ENCODE measurements around the gene SALL4.
"Not testable (repeated sequence)": the region's sequence is repeated elsewhere in the genome, so short reads cannot be mapped to it uniquely, and the experiment has no call there.

SALL4 gene

DNA sequence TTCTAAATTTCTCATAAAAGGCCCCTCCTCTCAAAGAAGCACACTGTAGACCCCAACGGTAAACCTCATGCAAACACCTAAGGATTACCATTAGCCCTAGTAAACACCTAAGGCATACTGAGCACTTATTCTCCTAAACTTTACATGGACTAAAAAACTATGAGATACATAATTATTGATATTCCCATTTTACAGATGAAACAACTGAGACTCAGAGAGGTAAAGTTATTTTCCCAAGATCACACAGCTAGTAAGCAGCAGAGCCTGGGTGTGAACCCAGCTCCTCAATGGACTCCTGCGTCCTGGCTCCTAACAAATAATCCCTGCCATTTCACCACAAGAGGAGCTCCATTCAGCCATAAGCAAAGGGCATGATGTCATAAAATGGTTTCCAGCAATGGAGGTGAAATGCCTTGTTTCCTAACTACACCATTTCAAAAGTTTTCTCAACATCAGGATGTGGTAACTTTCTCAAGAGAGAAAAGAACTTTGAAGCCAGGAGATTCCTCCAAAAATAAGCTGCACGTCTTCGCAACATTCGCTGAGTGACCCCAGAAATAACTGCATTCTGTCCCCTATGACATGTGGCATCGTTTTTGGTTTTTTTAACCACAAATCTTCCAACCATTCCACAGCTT lies 38.2 kb downstream of the SALL4 start:
- DNase-seq (ENCODE audit: low spot score): no peak

DNA sequence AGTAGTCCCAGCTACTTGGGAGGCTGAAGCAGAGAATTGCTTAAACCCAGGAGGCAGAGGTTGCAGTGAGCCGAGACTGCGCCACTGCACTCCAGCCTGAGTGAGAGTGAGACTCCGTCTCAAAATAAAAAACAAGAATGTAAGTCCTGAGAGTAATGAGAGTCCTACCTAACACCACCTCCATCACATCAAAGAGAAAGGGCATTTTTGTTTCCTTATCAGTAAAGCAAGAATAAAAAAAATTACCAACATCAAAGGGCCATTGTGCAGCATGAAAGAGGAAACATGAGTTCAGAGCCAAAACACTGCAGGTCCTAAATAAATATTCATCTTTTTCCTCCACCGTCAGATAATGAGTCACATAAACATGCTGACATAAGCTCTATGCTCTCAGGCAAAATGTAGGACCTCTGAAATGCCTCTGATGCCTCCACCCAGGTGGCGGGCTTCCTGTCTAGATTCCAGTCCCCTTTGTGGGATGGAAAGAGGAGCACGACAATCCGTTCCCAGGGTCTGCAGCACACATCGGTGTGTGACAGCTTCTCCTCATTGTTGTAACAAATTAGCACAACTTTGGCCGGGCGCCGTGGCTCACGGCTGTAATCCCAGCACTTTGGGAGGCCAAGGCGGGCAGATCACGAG lies 41.3 kb downstream of the SALL4 start:
- no peak for DNase-seq (ENCODE audit: low spot score)

DNA sequence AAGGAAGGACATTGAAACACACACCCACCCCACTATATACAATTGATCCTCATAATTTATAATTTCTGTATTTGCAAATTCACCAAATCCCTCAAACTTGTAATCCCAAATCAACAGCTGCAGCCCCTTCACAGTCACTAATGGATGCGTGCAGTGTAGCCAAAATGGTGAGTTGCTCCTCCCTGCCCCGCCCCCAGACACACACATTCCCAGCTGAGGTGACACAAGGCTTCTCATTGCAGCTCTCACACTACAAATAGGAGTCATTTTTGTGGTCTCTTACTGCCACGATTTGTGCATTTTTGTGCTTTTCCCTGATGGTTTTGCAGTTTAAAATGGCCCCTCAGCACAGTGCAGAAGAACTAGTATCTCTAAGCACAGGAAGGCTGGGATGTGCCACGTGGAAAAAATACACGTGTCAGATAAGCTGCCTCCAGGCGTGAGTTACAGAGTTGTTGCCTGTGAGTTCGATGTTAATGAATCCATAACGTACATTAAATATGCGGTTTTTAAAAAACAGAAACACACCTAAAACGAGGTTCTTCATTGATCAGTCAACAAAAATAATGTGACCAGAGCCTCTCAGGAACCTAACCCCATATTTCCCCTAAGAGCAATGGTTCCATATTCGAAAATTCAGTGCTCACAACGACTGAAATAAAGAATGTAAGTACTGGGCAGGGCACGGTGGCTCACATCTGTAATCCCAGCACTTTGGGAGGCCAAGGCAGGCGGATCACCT lies 42.4 kb downstream of the SALL4 start:
- no peak for DNase-seq (ENCODE audit: low spot score)

DNA sequence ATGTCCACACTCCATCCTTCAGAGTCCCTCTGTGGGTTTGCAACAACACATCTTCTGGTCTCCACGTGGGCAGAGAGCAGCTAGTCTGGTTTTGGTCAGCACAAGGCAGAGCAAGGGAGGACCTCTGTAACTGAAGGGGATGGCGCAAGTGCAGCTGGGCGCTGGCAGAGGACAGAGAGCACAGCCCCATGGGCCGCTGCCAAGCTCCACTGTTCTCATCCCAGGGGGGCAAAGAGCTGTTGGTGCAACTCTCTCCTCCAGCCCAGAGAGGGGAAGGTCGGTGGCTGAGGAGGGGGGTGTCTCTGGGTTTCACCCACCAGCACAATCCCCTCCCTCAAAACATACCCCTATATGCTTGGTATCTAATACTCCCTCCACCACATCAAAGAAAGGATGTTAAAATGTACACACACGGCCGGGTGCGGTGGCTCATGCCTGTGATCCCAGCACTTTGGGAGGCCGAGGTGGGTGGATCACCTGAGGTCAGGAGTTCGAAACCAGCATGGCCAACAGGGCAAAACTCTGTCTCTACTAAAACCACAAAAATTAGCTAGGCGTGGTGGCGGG lies 43.3 kb downstream of the SALL4 start:
- DNase-seq (ENCODE audit: low spot score): no peak

DNA sequence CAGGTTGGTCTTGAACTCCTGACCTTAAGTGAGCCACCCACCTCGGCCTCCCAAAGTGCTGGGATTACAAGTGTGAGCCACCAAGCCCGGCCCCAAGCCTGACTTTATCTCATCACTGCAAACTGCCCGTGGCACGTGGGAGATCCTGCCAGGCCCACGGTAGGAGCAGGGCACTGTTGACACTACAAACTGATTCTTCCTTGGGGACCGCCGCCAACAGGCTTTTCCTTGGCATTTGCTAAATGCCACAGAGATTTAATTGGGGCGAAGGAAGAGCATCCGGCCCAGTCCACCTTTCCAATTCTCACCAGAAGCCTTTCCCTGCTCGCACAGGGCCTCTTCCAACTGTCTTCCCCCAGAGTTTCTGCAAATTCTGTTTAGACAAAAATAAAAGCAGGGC lies 45.1 kb downstream of the SALL4 start:
- no peak for DNase-seq (ENCODE audit: low spot score)

DNA sequence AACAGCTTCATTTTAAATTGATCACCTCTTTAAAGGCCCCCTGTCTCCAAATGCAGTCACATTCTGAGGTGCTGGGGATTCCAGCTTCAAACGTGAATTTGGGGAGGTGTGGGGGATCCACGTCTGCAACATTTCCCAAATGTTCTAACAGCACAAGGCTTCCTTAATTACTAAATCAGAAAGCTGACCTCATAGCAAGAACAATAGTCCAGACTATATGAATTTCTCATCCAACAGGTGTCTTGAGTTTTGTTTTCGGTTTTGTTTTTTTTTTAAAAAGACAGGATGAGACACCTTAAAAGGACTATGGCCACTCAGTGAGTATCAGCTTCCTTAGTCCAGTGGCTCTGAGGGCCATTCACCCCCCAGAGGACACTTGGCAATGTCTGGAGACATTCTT lies 45.7 kb downstream of the SALL4 start:
- DNase-seq (ENCODE audit: low spot score): no peak

DNA sequence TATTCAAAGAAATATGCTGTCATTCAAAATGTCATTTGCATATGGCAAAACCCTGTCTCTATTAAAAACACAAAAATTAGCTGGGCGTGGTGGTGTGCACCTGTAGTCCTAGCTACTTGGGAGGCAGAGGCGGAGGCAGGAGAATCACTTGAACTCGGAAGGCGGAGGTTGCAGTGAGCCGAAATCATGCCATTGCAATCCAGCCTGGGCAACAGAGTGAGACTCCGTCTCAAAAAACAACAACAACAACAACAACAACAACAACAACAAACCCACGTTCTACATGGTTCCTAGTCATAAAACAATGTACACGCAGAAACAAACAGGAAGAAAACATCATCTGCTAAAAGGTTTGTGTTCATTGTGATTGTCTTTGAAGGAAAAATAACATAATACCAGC lies 49.1 kb downstream of the SALL4 start:
- not testable (repeated sequence) for DNase-seq (ENCODE audit: low spot score)

DNA sequence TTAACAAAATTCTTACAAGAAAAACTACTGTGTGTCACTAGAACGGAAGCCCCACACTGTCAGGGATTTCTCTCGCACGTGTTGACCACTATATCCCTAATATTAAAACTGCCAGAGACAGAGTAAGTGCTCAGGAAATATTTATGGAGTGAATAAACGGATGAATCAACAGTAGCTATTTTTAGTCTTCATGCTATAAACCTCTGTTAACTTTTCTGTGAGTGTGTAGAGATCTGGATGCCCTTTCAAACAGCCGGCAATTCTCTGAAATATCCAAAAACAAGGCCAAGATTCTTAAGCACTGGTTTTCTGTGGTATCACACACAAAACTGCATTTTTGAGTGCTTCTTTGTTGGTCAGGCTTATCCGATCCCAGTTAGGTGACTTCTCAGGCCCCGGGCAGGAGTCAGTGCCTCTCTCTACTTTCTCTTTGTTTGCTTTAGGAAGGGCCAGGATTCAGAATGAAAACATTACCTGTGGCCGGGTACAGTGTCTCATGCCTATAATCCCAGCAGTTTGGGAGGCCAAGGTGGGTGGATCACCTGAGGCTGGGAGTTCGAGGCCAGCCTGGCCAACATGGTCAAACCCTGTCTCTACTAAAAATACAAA lies 49.9 kb downstream of the SALL4 start:
- DNase-seq (ENCODE audit: low spot score): no peak

DNA sequence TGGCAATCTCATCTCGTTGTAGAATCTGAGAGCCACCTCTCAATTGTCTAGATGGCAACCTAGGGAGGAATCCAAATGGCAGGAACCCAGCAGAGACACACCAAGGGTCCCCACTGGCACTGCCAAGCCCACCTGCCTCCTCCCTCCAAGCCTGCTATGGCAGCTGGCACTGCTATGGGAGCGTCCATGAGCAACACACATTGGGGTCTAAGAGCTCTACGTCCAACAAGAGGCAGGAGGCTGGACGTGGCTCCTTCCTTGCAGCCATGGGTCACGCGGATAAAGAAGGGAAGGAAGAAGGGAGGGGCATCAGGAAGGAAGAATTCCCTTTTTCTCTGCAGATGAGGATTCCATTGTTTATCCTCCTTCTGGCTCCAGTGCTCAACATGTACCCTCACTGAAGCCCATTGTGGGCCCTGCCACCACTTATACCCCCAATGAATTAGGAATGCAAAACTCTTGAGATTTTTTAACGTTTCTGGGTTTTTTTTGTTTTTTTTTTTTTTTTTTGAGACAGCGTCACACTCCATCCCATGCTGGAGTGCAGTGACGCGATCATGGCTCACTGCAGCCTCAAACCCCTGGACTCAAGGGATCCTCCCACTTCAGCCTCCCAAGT lies 51.4 kb downstream of the SALL4 start:
- no peak for DNase-seq (ENCODE audit: low spot score)

DNA sequence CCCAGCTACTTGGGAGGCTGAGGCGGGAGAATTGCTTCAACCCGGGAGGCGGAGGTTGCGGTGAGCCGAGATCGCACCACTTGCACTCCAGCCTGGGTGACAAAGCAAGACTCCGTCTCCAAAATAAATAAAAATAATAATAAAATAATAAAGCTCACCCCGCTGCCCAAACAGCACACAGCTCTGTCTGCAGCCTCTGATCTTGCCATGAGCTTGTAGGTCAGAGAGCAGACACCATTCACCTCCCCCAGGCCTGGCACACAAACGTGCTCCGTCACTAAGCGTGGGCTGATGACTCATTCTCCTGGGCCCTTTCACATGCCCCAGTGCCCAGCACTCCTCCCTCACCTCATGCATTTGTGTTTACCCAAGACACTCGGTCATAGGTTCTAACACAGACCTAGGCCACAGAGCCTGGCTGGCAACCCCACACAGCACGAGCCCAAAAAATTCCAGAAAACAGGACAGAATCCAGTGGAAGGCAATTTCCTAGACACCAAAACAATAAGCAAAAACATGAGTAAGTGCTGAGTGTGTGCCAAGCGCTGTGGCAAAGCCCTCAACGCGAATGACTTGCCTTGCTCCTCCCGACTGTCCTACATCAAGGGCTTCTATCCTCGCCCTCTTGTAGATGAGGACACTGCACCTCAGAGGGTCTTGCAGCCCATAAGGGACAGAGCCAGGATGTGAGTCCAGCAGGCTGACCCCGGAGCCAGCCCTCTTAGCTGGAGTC lies 52.1 kb downstream of the SALL4 start:
- no peak for DNase-seq (ENCODE audit: low spot score)

DNA sequence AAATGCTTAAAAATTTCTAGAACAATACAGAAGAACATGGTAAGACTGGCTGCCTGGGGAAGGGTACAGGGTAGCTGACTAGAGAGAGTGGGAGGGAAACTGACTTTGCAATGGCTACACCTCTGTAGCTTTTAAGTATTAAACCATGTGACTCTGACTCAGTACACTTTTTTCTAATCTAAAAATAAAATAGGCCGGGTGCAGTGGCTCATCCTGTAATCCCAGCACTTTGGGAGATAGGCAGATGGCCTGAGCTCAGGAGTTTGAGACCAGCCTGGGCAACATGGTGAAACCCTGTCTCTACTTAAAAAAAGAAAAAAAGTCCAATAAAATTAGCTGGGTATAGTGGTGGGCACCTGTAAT lies 52.7 kb downstream of the SALL4 start:
- no peak for DNase-seq (ENCODE audit: low spot score)

DNA sequence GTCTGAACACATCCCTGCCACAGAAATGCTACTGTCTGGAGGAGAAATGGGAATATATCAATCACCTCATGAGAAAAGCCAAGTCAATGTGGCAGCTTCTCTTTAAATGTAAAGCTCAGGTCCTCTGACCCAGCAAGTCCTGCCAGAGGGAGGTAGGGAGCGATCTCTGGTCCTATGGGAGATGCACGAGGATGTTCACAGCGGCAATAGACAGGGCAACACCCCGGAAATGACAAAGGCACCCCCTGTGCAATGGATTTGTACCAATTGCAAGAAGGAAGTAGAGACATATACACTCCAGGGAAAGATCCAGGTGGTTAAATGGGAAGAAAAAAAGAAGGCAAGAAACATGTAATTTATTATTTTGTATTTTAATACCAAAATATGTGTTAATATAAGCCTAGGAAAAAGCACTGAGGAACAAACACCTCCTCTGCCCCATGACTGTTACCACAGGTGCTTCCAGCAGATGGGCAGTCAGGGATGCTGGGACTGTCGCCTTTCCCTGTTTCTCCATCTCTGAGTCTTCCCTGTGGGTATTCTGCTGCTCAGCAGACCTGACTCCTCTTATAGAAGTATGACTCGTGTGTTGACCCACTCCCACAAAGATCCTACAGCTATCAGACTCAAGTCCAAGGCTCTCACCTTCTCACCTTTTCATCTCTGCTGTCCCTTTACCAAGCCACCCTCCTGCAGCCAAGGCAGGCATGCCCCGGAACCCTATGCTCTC lies 55.0 kb downstream of the SALL4 start:
- no peak for DNase-seq (ENCODE audit: low spot score)

DNA sequence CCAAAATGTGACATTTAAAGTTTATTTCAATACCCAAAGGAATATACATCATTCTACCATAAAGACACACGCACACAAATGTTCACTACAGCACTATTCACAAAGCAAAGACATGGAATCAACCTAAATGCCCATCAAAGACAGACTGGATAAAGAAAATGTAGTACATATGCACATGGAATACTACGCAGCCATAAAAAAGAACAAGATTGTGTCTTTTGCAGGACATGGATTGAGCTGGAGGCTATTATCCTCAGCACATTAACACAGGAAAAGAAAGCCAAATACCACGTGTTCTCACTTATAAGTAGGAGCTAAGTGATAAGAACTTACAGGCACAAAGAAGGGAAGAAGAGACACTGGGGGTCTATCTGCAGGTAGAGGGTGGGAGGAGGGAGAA lies 56.5 kb downstream of the SALL4 start:
- no peak for DNase-seq (ENCODE audit: low spot score)

DNA sequence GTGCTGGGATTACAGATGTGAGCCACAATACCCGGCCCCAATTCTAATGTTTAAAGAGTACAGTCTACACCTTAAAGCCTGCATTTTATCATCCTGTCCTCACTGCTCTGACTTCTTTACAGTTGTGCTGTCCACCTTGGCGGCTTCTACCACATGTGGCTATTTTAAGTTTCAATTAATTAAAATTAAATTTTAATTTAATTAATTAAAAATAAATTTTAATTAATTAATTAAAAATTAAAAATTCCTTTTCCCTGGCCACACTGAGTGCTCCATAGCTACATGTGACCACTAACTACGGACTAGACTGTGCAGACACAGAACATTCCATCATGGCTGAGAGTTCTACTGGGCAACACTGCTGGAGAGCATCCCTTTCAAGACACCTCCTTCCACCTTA lies 61.5 kb downstream of the SALL4 start:
- no peak for DNase-seq (ENCODE audit: low spot score)

DNA sequence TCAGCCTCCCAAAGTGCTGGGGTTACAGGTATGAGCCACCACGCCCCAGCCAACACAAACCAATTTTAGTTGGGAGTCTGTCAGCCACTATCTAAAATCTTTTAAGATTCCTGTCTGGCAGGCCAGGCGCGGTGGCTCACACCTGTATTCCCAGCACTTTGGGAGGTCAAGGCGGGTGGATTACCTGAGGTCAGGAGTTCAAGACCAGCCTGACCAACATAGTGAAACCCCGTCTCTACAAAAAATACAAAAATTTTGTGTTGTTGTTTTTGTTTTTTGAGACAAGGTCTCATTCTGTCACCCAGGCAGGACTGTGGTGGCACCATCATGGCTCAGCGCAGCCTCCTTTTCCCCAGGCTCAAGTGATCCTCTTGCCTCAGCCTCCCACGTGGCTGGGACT lies 62.0 kb downstream of the SALL4 start:
- DNase-seq (ENCODE audit: low spot score): not testable (repeated sequence)

DNA sequence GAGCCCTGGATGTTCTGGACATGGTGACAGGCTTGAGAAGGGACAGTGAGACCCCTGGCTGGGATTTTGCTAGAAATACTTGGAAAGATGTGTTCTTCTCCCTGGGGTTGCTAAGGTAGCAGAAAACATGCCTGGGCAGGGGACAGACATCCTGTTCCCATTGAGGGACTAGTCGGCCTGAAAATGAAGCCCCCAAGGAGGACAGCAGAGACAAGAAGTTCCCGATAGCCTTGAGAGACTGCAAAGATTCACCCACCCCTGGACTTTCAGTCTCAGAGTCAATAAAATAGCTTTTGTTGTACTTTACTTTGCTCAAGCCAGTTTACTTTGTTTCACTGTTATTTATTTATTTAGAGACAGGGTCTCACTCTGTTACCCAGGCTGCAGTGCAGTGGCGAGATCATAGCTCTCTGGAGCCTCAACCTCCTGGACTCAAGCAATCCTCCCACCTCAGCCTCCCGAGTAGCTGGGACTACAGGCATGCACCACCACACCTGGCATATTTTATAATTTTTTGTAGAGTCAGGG lies 62.5 kb downstream of the SALL4 start:
- no peak for DNase-seq (ENCODE audit: low spot score)

DNA sequence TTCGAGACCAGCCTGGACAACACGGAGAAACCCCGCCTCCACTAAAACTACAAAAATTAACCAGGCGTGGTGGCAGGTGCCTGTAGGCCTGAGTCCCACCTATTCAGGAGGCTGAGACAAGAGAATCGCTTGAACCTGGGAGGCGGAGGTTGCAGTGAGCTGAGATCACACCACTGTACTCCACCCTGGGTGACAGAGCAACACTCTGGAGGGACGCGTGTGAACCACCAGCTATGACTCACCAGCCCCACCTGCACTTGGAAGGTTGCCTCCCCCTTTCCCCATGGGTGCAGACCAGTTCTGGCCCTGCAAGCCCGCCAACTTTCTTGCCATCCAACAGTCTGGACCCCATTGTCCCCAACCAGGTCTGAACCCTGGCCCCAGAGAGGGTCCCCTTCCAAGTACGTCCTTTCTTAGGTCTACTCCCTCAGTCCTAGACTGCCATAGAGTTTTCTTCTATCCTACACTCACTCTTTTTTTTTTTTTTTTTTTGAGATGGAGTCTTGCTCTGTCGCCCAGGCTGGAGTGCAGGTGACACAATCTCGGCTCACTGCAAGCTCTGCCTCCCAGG lies 63.4 kb downstream of the SALL4 start:
- no peak for DNase-seq (ENCODE audit: low spot score)

DNA sequence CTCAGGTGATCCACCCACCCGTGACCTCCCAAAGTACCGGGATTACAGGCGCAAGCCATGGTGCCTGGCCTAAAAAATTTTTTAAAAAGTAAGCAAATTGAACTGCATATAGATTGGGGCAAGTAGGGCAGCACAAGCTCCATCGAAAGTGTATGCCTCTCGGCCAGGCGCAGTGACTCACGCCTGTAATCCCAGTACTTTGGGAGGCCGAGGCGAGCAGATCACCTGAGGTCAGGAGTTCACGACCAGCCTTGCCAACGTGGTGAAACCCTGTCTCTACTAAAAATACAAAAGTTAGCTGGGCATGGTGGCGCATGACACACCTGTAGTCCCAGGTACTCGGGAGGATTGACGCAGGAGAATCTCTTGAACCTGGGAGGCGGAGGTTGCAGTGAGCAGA lies 64.1 kb downstream of the SALL4 start:
- not testable (repeated sequence) for DNase-seq (ENCODE audit: low spot score)

DNA sequence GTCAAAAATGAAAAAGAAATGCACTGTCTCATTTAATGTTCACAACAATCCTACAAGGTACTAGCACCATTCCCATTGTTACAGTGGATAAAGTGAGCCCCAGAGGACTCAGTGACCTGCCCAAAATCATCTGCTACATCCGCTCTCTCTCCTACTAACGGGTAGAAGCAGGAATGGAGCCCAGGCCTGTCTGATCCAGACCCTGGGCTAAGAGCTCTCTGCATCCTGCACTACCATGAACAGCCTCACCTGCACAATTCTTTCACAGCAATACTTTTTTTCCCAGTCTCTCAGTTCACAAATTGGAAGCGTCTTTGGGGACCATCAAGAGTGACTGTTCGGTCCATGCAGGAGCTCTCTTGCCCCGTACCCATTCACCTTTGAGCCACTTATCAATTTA lies 65.4 kb downstream of the SALL4 start:
- DNase-seq (ENCODE audit: low spot score): no peak

Measured in CD4-positive, alpha-beta T cell treated with Interleukin-15 for 4 hours (primary cell).